Duodenal mucosa (tissue), 2 donors: ENCODE measurements around the gene TMEM178B.
"Not testable (repeated sequence)": the region's sequence is repeated elsewhere in the genome, so short reads cannot be mapped to it uniquely, and the experiment has no call there.

Experiments used
- H3K27ac ChIP-seq: one replicate; pipeline ENCODE4 v1.7.0; 2013; ENCODE audit warnings: low read depth, low read length
- H3K27me3 ChIP-seq, 2 donors: one replicate each; pipeline ENCODE4 v1.7.0; 2013; ENCODE audit warnings: low read length in 2 of 2, control low read depth in 1 of 2; ENCODE audit not compliant: insufficient read depth in 2 of 2, control insufficient read depth in 1 of 2
- H3K36me3 ChIP-seq, 2 donors: one replicate each; pipeline ENCODE4 v1.7.0; 2013; ENCODE audit warnings: low read length in 2 of 2, control low read depth in 1 of 2; ENCODE audit not compliant: insufficient read depth in 2 of 2, control insufficient read depth in 1 of 2
- H3K4me1 ChIP-seq, 2 donors: one replicate each; pipeline ENCODE4 v1.7.0; 2013; ENCODE audit warnings: low read length in 2 of 2, control low read depth in 1 of 2; ENCODE audit not compliant: insufficient read depth in 2 of 2, control insufficient read depth in 1 of 2
- H3K4me3 ChIP-seq, 2 donors: one replicate each; pipeline ENCODE4 v1.7.0; 2013; ENCODE audit warnings: low read length in 2 of 2, low read depth in 1 of 2
- H3K9ac ChIP-seq, 2 donors: one replicate each; pipeline ENCODE4 v1.7.0; 2013; ENCODE audit warnings: low read length in 2 of 2, low read depth in 1 of 2
- H3K9me3 ChIP-seq, 2 donors: one replicate each; pipeline ENCODE4 v1.7.0; 2013; ENCODE audit warnings: low read length in 2 of 2, control low read depth in 1 of 2; ENCODE audit not compliant: control insufficient read depth in 1 of 2

Gene TMEM178B

GRCh38 chr7:141113131-141113530 is 39.3 kb downstream of the TMEM178B start:
- Histone ChIP-seq H3K4me3 (no peak overlapping the region), H3K27ac (no peak overlapping the region), H3K4me1 (no peaks in the 10 kb centered on the region), H3K36me3 (no peaks in the 10 kb centered on the region), H3K9me3 (no peaks in the 10 kb centered on the region), H3K9ac (no peak overlapping the region), H3K27me3 (no peaks in the 10 kb centered on the region)

DNA sequence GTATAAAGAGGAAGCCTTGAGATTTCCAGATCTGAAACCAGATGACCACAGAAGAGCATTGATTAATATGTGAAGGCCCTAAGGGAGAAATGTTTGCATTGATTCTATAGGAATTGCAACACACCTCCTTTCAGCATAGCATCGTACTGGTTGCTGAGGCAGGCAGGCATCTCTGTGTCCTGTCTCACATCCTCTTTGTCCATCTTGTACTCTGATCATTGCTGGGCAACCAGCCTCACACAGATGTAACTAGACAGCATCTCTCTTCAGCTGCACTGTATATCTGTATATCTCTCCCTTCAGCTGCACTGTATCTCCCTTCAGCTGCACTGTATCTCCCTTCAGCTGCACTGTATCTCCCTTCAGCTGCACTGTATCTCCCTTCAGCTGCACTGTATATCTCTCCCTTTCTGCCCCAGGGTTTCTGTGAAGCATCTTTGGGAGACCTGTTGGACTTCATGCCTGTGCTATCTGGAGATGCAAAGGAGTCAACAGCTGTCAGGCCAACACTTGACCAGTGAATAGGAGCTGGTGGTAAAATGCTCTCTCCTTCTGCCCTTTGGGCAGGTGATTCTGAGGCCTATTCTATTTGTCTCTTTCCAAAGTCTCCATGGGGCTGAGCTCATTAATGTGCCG is 40.3 kb downstream of the TMEM178B start:
- H3K27me3 ChIP-seq = no peaks in the 10 kb centered on the region
- H3K4me1 ChIP-seq = no peaks in the 10 kb centered on the region
- no peaks in the 10 kb centered on the region for H3K36me3 ChIP-seq
- no peak overlapping the region for H3K27ac ChIP-seq
- no peak overlapping the region for H3K9ac ChIP-seq
- no peaks in the 10 kb centered on the region for H3K9me3 ChIP-seq
- H3K4me3 ChIP-seq = no peak overlapping the region

DNA sequence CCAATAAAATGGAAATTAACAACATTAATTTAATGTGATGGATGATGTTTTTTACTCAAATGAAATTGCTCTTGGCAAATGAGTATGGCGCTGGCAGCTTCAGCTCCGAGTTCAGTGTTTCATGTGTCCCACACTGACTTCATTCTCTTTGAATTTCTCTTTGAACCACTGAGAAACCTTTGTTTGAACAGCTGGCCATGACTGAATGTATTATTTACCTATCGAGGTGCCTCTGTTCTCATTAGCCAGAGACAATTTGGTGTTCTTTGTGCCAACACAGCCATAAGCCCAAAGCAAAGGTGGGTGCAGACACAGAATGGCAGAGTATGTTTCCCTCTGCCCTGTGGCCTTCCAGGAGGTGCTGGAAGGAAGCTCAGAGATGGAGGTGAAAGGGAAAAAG is 42.1 kb downstream of the TMEM178B start:
- Histone ChIP-seq H3K9me3 (no peaks in the 10 kb centered on the region), H3K36me3 (no peaks in the 10 kb centered on the region), H3K4me1 (no peaks in the 10 kb centered on the region), H3K9ac (no peak overlapping the region), H3K27me3 (no peaks in the 10 kb centered on the region), H3K27ac (no peak overlapping the region), H3K4me3 (no peak overlapping the region)

DNA sequence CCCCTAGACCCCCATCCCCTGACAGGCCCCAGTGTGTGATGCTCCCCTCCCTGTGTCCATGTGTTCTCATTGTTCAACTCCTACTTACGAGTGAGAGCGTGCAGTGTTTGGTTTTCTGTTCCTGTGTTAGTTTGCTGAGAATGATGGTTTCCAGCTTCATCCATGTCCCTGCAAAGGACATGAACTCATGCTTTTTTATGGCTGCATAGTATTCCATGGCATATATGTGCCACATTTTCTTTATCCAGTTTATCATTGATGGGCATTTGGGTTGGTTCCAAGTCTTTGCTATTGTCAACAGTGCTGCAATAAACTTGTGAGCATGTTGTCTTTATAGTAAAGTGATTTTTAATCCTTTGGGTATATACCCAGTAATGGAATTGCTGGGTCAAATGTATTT is 42.8 kb downstream of the TMEM178B start:
- H3K36me3 ChIP-seq, H3K4me1 ChIP-seq, H3K27ac ChIP-seq, H3K9ac ChIP-seq, H3K27me3 ChIP-seq, H3K9me3 ChIP-seq, H3K4me3 ChIP-seq: not testable (repeated sequence)

GRCh38 chr7:141118767-141119166 is 44.9 kb downstream of the TMEM178B start:
- no peaks in the 10 kb centered on the region for H3K9me3 ChIP-seq
- no peaks in the 10 kb centered on the region for H3K36me3 ChIP-seq
- no peak overlapping the region for H3K9ac ChIP-seq
- H3K4me1 ChIP-seq = no peaks in the 10 kb centered on the region
- H3K27me3 ChIP-seq = no peaks in the 10 kb centered on the region
- H3K27ac ChIP-seq = no peak overlapping the region
- no peak overlapping the region for H3K4me3 ChIP-seq

DNA sequence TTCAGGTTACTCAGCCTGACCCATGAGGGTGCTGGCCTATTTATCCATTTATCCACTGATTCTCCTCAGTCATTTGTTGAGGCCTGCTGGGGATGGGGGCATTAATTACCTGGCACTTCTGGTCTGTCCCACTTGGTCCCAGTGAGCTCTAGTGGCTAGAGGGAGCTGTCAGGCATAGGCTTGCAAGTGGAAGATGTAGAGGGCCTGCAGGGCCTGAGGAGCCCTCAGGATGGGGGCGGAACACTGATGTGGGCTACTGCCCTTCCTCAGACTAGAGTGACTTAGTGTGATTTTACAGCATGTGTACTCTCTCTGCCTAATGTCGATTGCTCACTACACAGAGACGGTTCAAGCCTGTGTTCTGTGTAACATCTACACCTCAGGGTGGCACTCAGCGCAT is 45.3 kb downstream of the TMEM178B start:
- Histone ChIP-seq H3K27me3 (no peaks in the 10 kb centered on the region), H3K4me1 (no peaks in the 10 kb centered on the region), H3K4me3 (no peak overlapping the region), H3K9me3 (no peaks in the 10 kb centered on the region), H3K9ac (no peak overlapping the region), H3K36me3 (no peaks in the 10 kb centered on the region), H3K27ac (no peak overlapping the region)

DNA sequence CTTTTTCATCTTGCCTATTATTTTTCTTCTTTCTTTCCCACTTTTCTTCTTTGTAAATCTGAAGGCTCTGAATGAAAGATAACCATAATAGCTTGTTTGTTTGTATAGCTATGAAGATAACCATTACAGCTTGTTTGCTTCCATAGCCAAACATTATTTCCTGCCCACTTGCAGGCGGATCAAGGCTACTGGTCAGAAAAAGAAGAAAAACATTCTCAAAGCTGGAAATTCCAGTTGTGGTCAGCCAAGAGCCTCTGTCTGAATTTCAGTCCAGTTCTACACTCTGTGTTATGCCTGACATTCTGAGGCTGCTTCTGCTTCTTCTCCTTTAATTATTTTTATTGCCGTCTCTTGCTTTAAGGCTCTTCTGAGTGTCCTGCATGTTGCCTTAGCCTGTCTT is 48.9 kb downstream of the TMEM178B start:
- H3K27me3 ChIP-seq = no peaks in the 10 kb centered on the region
- no peak overlapping the region for H3K27ac ChIP-seq
- H3K4me1 ChIP-seq = no peaks in the 10 kb centered on the region
- H3K36me3 ChIP-seq = no peaks in the 10 kb centered on the region
- H3K9ac ChIP-seq = no peak overlapping the region
- H3K9me3 ChIP-seq = no peaks in the 10 kb centered on the region
- H3K4me3 ChIP-seq = no peak overlapping the region

DNA sequence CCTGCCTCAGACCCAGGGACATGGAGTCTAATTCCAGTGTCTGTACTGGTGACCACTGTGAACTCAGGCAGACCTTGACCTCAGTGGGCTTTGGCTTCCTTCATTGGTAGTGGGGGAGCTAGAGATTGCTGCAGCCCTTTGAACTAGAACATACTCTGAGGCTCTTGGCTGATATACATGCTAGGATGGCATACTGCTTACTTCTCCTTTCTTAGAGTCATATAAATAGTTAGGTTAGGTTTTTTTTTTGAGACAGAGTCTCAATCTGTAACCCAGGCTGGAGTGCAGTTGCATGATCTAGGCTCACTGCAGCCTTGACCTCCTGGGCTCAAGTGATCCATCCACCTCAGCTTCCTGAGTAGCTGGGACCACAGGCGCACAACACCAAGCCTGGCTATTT is 49.7 kb downstream of the TMEM178B start:
- Histone ChIP-seq H3K9ac (no peak overlapping the region), H3K9me3 (no peaks in the 10 kb centered on the region), H3K4me1 (no peaks in the 10 kb centered on the region), H3K4me3 (no peak overlapping the region), H3K27ac (no peak overlapping the region), H3K27me3 (no peaks in the 10 kb centered on the region), H3K36me3 (no peaks in the 10 kb centered on the region)

GRCh38 chr7:141126107-141126506 is 52.2 kb downstream of the TMEM178B start:
- H3K4me3 ChIP-seq = no peak overlapping the region
- no peaks in the 10 kb centered on the region for H3K4me1 ChIP-seq
- H3K9me3 ChIP-seq = no peaks in the 10 kb centered on the region
- no peak overlapping the region for H3K9ac ChIP-seq
- H3K27me3 ChIP-seq = no peaks in the 10 kb centered on the region
- H3K27ac ChIP-seq = no peak overlapping the region
- no peaks in the 10 kb centered on the region for H3K36me3 ChIP-seq

DNA sequence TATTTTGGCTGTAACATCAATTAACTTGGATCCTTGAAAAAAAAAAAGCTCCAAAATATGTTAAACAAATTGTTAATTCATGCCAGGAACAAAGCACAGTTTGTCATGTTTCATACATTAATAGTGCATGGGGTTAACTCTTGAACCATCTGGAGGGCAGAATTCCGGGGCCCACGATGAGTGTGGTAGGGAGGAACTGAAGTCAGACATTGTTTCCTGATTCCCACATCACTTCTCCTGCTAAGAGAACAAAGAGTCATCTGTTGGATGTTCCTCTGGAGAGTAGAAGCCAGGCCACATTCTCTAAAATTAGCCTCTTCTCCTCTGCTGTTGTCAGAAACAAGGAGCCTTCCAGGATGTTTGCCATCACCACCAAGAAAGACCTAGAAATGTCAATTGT is 54.6 kb downstream of the TMEM178B start:
- Histone ChIP-seq H3K4me1 (no peaks in the 10 kb centered on the region), H3K36me3 (no peaks in the 10 kb centered on the region), H3K9ac (no peak overlapping the region), H3K9me3 (no peaks in the 10 kb centered on the region), H3K4me3 (no peak overlapping the region), H3K27me3 (no peaks in the 10 kb centered on the region), H3K27ac (no peak overlapping the region)

GRCh38 chr7:141128931-141129330 is 55.1 kb downstream of the TMEM178B start:
- no peaks in the 10 kb centered on the region for H3K36me3 ChIP-seq
- no peaks in the 10 kb centered on the region for H3K27me3 ChIP-seq
- H3K4me1 ChIP-seq = no peaks in the 10 kb centered on the region
- no peak overlapping the region for H3K9ac ChIP-seq
- no peaks in the 10 kb centered on the region for H3K9me3 ChIP-seq
- no peak overlapping the region for H3K4me3 ChIP-seq
- H3K27ac ChIP-seq = no peak overlapping the region
